HEK293 (cell line): Measurements from ENCODE around the gene CSNK2A2.

ENCODE experiments used
- CTCF ChIA-PET: fragments of 350-600 bp; formaldehyde crosslinking; extraction: SDS; loops from one replicate; lab custom pipeline; 2021; ENCODE audit warnings: antibody characterized with exemption; lab: Yijun Ruan, JAX
- POLR2A ChIA-PET: fragments of 300-600 bp; formaldehyde crosslinking; extraction: SDS; loops from one replicate; lab custom pipeline; 2020; ENCODE audit warnings: antibody characterized with exemption, inconsistent platforms; lab: Yijun Ruan, JAX
- H3K27ac ChIP-seq: fragments of 200-500 bp; sonication (Bioruptor generic); 2 replicates; pipeline ENCODE4 v1.5.1; 2014; ENCODE audit warnings: low read depth, low read length, control low read depth, inconsistent platforms; ENCODE audit errors: extremely low read depth
- H3K36me3 ChIP-seq, 2 experiments: fragments of 200-500 bp in 1 of 2; sonication (Bioruptor generic) in 1 of 2; 1 replicate in 1 of 2; 2 replicates in 1 of 2; pipeline ENCODE4 v1.5.1; 2014 to 2017; ENCODE audit warnings: inconsistent platforms in 2 of 2, low read length in 2 of 2; ENCODE audit not compliant: control insufficient read depth in 2 of 2, insufficient read depth in 1 of 2
- H3K4me1 ChIP-seq: fragments of 200-500 bp; sonication (Bioruptor generic); 2 replicates; pipeline ENCODE4 v1.5.1; 2014; ENCODE audit warnings: mild to moderate bottlenecking, low read length, inconsistent platforms; ENCODE audit not compliant: control insufficient read depth, insufficient read depth
- H3K4me3 ChIP-seq: 2 replicates; pipeline ENCODE4 v1.5.1; 2011; ENCODE audit warnings: low read depth, mild to moderate bottlenecking, control low read depth, low read length, moderate library complexity
- H3K9me3 ChIP-seq: fragments of 200-500 bp; sonication (Bioruptor generic); 2 replicates; pipeline ENCODE4 v1.5.1; 2014; ENCODE audit warnings: low read depth, low read length, inconsistent platforms; ENCODE audit not compliant: control insufficient read depth, insufficient read depth
- REST ChIP-seq: fragments of 450-650 bp; formaldehyde crosslinking; IDR thresholded peaks from 2 replicates; pipeline ENCODE4 v1.5.1; 2016; ENCODE audit warnings: missing biosample characterization, missing genetic modification characterization
- YY1 ChIP-seq: fragments of 450-650 bp; formaldehyde crosslinking; IDR thresholded peaks from 2 replicates; pipeline ENCODE4 v1.5.1; 2018; ENCODE audit warnings: missing biosample characterization, missing genetic modification characterization
- ZBTB17 ChIP-seq: fragments of 450-650 bp; formaldehyde crosslinking; IDR thresholded peaks from 2 replicates; pipeline ENCODE4 v1.5.1; 2016; ENCODE audit warnings: missing biosample characterization, missing genetic modification characterization
- ZFHX2 ChIP-seq: fragments of 450-650 bp; formaldehyde crosslinking; conservative IDR thresholded peaks from 2 replicates; pipeline ENCODE4 v1.5.1; 2016; ENCODE audit warnings: missing biosample characterization, missing genetic modification characterization
- ZNF132 ChIP-seq: fragments of 450-650 bp; formaldehyde crosslinking; IDR thresholded peaks from 2 replicates; pipeline ENCODE4 v1.5.1; 2017; ENCODE audit warnings: missing biosample characterization, missing genetic modification characterization, borderline replicate concordance
- ZNF146 ChIP-seq: fragments of 450-650 bp; formaldehyde crosslinking; IDR thresholded peaks from 2 replicates; pipeline ENCODE4 v1.5.1; 2016; ENCODE audit warnings: missing biosample characterization, missing genetic modification characterization
- ZNF157 ChIP-seq: fragments of 450-650 bp; formaldehyde crosslinking; IDR thresholded peaks from 2 replicates; pipeline ENCODE4 v1.5.1; 2016; ENCODE audit warnings: missing biosample characterization, missing genetic modification characterization
- ZNF211 ChIP-seq: fragments of 450-650 bp; formaldehyde crosslinking; IDR thresholded peaks from 2 replicates; pipeline ENCODE4 v1.5.1; 2016; ENCODE audit warnings: low read depth, missing biosample characterization, missing genetic modification characterization
- ZNF23 ChIP-seq: fragments of 450-650 bp; formaldehyde crosslinking; IDR thresholded peaks from 2 replicates; pipeline ENCODE4 v1.5.1; 2016; ENCODE audit warnings: missing biosample characterization, missing genetic modification characterization, borderline replicate concordance
- ZNF292 ChIP-seq: fragments of 450-650 bp; formaldehyde crosslinking; IDR thresholded peaks from 2 replicates; pipeline ENCODE4 v1.5.1; 2016; ENCODE audit warnings: low read depth, missing biosample characterization, missing genetic modification characterization, borderline replicate concordance
- ZNF324 ChIP-seq: fragments of 450-650 bp; formaldehyde crosslinking; IDR thresholded peaks from 2 replicates; pipeline ENCODE4 v1.5.1; 2016; ENCODE audit warnings: missing biosample characterization, missing genetic modification characterization
- ZNF416 ChIP-seq: fragments of 450-650 bp; formaldehyde crosslinking; IDR thresholded peaks from 2 replicates; pipeline ENCODE4 v1.5.1; 2016; ENCODE audit warnings: missing biosample characterization, missing genetic modification characterization
- ZNF560 ChIP-seq: fragments of 450-650 bp; formaldehyde crosslinking; IDR thresholded peaks from 2 replicates; pipeline ENCODE4 v1.5.1; 2017; ENCODE audit warnings: missing biosample characterization, missing genetic modification characterization, borderline replicate concordance
- ZNF707 ChIP-seq: fragments of 450-650 bp; formaldehyde crosslinking; IDR thresholded peaks from 2 replicates; pipeline ENCODE4 v1.5.1; 2016; ENCODE audit warnings: missing biosample characterization, missing genetic modification characterization
- ZNF791 ChIP-seq: fragments of 450-650 bp; formaldehyde crosslinking; IDR thresholded peaks from 2 replicates; pipeline ENCODE4 v1.5.1; 2016; ENCODE audit warnings: missing biosample characterization, missing genetic modification characterization
- ZSCAN18 ChIP-seq: fragments of 450-650 bp; formaldehyde crosslinking; IDR thresholded peaks from 2 replicates; pipeline ENCODE4 v1.5.1; 2016; ENCODE audit warnings: missing biosample characterization, missing genetic modification characterization
- TF ChIP-seq, protein P1 (sequence below): fragments of 450-650 bp; formaldehyde crosslinking; IDR thresholded peaks from 2 replicates; pipeline ENCODE4 v1.5.1; 2017; ENCODE audit warnings: missing biosample characterization, missing genetic modification characterization

Gene CSNK2A2

DNA sequence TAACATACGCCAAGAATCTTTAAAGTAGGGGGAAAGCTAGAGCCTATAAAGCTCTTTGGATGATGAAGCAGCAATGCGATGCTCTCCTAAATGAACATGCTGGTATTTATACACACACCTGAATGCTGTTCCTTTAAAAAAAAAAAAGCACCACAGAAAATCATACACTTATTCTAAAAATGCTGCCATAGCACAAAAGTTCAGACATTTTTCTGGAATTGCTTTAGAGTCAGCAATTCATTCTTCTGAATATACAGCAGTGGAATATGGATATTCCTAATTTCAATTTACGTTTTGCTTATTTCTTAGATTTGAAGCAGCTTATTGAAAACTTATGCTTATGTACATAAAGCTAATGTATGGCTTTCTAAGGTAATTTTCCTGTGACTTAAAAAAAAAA, 3.1 kb downstream of the CSNK2A2 start (continued):
- TF ChIP-seq REST (tag by site-specific recombination), result no peak
- TF ChIP-seq ZNF292 (tag by site-specific recombination), result no peak
- no peak for TF ChIP-seq ZNF707 (tag by site-specific recombination)
- no peak for TF ChIP-seq ZNF324 (tag by site-specific recombination)

DNA sequence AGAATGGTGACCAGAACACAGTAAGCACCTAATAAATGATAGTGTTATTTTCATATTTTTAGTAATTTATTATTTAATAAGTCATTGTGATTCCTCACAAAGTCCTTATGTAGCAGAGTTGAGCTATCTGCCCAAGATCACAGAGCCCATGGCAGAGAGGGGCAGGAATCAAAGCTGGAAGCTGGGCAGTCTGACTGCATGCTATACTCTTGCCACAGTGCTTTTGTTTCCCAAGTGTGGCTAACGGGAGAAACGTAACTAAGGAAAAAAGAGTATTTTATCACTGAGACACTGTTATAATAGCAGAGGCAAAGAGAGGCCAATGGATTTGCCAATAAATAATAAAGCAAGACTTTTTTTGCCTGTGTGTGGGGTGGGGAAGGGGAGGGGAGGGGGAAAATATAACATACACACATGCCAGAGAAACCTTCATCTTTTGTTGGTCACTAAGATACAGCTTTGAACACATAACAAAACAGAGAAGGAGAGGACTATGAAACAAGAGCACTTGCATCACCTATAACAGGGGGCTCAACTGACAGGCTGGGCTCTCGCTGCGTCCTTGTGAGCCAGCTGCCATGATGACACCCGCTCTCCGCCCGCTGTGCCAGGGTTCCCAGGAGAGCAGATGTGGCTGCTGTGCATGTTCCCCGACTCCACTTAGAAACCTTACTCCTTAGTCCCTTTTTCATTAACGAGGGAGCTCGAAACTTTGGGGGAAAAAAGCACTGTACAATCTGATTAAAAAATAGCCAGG, 10.1 kb downstream of the CSNK2A2 start:
- ChIA-PET POLR2A (interaction anchor here (1.2 kb wide), 1 partner anchor 58 kb away, joined by 4 read pairs; the partner anchor contains the start of gene CFAP20), CTCF (interaction anchor here (0.6 kb wide), 1 partner anchor 47 kb away, joined by 3 read pairs; no protein-coding TSS in a partner anchor)
- H3K4me1 ChIP-seq, result no peaks in the 10 kb centered on the region
- H3K27ac ChIP-seq, result no peak overlapping the region
- H3K9me3 ChIP-seq, result no peaks in the 10 kb centered on the region
- TF ChIP-seq ZNF560 (tag by site-specific recombination), result no peak
- no peak for TF ChIP-seq REST (tag by site-specific recombination)
- TF ChIP-seq YY1 (tag by site-specific recombination), result no peak
- TF ChIP-seq, protein P1, sequence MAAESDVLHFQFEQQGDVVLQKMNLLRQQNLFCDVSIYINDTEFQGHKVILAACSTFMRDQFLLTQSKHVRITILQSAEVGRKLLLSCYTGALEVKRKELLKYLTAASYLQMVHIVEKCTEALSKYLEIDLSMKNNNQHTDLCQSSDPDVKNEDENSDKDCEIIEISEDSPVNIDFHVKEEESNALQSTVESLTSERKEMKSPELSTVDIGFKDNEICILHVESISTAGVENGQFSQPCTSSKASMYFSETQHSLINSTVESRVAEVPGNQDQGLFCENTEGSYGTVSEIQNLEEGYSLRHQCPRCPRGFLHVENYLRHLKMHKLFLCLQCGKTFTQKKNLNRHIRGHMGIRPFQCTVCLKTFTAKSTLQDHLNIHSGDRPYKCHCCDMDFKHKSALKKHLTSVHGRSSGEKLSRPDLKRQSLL (tag by site-specific recombination), result no peak
- TF ChIP-seq ZFHX2 (tag by site-specific recombination), result no peak
- no peak for TF ChIP-seq ZNF157 (tag by site-specific recombination)
- no peak for TF ChIP-seq ZNF791
- no peak for TF ChIP-seq ZNF211 (tag by site-specific recombination)
- TF ChIP-seq ZBTB17 (tag by site-specific recombination), result no peak
- TF ChIP-seq ZNF146 (tag by site-specific recombination), result no peak
- TF ChIP-seq ZSCAN18 (tag by site-specific recombination), result no peak
- TF ChIP-seq ZNF132 (tag by site-specific recombination), result no peak
- TF ChIP-seq ZNF416 (tag by site-specific recombination), result no peak
- TF ChIP-seq ZNF23 (tag by site-specific recombination), result no peak
- no peak overlapping the region for H3K4me3 ChIP-seq
- peaks cover 43 to 93% of the 10 kb centered on the region in 2 experiments for H3K36me3 ChIP-seq
